Calu3 (cell line): ENCODE data around the gene DHX34. TPM values are rescaled to one million over a fixed set of nuclear protein-coding genes. Genes with fewer than 3 reads are reported as not detected.
"Not testable (repeated sequence)": the region's sequence is repeated elsewhere in the genome, so short reads cannot be mapped to it uniquely, and the experiment has no call there.

Experiments used
- BruUV-seq: library from RNA; stranded (reverse); fragments of 400-500 nt; replicated peaks from 2 replicates; lab custom pipeline; 2021; lab: Mats Ljungman, UMichigan
- CTCF ChIA-PET: fragments of 300-600 bp; sonication (Branson Sonifier 250); formaldehyde crosslinking; loops from one replicate; lab custom pipeline; 2022; ENCODE audit warnings: antibody characterized with exemption; lab: Charles Lee
- DNase-seq: peaks from one replicate; pipeline ENCODE4 v3.0.0; 2022
- H3K27ac Mint-ChIP-seq: one replicate; pipeline ENCODE4 v1.8.0; 2022; ENCODE audit warnings: mixed read lengths; ENCODE audit not compliant: unreplicated experiment
- H3K27me3 Mint-ChIP-seq: one replicate; pipeline ENCODE4 v1.8.0; 2022; ENCODE audit warnings: mixed read lengths; ENCODE audit not compliant: unreplicated experiment
- H3K36me3 Mint-ChIP-seq: one replicate; pipeline ENCODE4 v1.8.0; 2022; ENCODE audit warnings: mild to moderate bottlenecking, moderate library complexity, mixed read lengths; ENCODE audit not compliant: insufficient read depth, unreplicated experiment
- H3K4me1 Mint-ChIP-seq: one replicate; pipeline ENCODE4 v1.8.0; 2022; ENCODE audit warnings: mild to moderate bottlenecking, low read depth, mixed read lengths; ENCODE audit not compliant: unreplicated experiment
- H3K4me3 Mint-ChIP-seq: one replicate; pipeline ENCODE4 v1.8.0; 2022; ENCODE audit warnings: mild to moderate bottlenecking, low read depth, moderate library complexity, mixed read lengths; ENCODE audit not compliant: unreplicated experiment
- H3K9me3 Mint-ChIP-seq: one replicate; pipeline ENCODE4 v1.8.0; 2022; ENCODE audit warnings: low read depth, mixed read lengths; ENCODE audit not compliant: unreplicated experiment
- intact Hi-C: fragments of 100-400 bp; cut with micrococcal nuclease; formaldehyde crosslinking; loops from one replicate; pipeline ENCODE4 v1.10.0; 2022; ENCODE audit not compliant: unreplicated experiment
- total RNA-seq: library from RNA; stranded (reverse); gene quantifications from 2 replicates; pipeline ENCODE4 v1.2.3, GENCODE V29; 2022
- TF ChIP-seq, protein P1 (sequence below): fragments of 200-600 bp; IDR thresholded peaks from one replicate; pipeline ENCODE4 v1.8.0; 2022; ENCODE audit warnings: antibody characterized with exemption; ENCODE audit not compliant: unreplicated experiment

DHX34 gene
- total RNA-seq, 1 experiment from 2014 or later: 51.6 TPM

DNA sequence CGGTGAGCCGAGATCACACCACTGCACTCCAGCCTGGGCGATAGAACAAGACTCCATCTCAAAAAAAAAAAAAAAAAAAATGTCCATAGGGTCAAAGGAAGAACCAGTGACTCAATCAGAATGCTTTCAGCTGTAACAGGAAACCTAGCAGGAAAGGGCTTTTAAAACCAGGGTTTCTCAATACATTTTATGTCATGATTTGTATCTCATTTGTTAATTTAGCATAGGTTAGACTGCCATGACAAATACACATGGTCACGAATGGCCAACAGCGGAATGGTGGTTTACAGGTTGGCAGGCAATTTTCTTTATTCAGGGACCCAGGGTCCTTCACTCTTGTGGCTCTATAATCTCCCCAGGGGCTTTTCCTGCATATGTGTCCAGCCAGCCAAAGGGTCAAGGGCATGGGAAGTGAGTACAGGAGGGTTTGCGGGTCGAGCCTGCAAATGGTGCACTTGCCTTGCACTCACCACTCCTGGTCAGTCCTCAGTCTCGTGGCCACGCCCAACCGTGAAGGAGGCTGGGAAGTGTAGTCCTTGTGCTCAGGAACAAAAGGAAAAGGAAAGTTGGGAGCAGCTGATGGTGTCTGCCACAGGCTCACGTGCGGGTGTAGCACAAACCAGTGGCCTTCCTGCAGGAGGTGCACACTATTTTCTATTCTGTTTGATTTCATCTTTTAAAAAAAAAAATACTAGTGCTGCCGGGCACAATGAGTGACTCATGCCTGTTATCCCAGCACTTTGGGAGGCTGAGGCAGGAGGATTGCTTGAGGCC is 14.8 kb downstream of the DHX34 start:
- Mint-ChIP-seq H3K4me1 (no peaks in the 10 kb centered on the region), H3K27ac (no peak overlapping the region), H3K27me3 (no peaks in the 10 kb centered on the region), H3K4me3 (no peak overlapping the region), H3K36me3 (peaks cover 74% of the 10 kb centered on the region), H3K9me3 (no peaks in the 10 kb centered on the region)
- TF ChIP-seq, protein P1, sequence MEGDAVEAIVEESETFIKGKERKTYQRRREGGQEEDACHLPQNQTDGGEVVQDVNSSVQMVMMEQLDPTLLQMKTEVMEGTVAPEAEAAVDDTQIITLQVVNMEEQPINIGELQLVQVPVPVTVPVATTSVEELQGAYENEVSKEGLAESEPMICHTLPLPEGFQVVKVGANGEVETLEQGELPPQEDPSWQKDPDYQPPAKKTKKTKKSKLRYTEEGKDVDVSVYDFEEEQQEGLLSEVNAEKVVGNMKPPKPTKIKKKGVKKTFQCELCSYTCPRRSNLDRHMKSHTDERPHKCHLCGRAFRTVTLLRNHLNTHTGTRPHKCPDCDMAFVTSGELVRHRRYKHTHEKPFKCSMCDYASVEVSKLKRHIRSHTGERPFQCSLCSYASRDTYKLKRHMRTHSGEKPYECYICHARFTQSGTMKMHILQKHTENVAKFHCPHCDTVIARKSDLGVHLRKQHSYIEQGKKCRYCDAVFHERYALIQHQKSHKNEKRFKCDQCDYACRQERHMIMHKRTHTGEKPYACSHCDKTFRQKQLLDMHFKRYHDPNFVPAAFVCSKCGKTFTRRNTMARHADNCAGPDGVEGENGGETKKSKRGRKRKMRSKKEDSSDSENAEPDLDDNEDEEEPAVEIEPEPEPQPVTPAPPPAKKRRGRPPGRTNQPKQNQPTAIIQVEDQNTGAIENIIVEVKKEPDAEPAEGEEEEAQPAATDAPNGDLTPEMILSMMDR: no peak
- intact Hi-C loops: no loop called here
- BruUV-seq: no TSS peak
- CTCF ChIA-PET: no interaction called here
- DNase-seq: no peak

DNA sequence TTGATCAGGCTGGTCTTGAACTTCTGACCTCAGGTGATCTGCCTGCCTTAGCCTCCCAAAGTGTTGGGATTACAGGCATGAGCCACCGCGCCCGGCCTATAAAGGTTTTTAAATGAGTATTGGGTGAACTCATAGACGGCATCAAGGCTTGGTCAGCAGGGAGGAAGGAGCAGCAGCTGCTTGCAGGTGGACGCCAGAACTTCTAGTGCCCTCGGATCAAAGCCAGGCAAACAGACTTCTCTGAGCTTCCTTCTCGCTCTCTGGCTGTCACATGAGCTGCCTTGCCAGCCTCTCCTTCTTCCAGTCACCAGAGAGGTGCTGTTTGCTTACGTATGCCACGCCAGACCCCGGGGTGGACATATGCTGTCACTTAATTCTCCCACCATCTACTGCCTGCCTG is 16.3 kb downstream of the DHX34 start:
- H3K36me3 Mint-ChIP-seq: peaks cover 73% of the 10 kb centered on the region
- H3K9me3 Mint-ChIP-seq, intact Hi-C loops, BruUV-seq, H3K4me3 Mint-ChIP-seq, H3K27ac Mint-ChIP-seq, CTCF ChIA-PET, H3K4me1 Mint-ChIP-seq, H3K27me3 Mint-ChIP-seq, DNase-seq: not testable (repeated sequence)

DNA sequence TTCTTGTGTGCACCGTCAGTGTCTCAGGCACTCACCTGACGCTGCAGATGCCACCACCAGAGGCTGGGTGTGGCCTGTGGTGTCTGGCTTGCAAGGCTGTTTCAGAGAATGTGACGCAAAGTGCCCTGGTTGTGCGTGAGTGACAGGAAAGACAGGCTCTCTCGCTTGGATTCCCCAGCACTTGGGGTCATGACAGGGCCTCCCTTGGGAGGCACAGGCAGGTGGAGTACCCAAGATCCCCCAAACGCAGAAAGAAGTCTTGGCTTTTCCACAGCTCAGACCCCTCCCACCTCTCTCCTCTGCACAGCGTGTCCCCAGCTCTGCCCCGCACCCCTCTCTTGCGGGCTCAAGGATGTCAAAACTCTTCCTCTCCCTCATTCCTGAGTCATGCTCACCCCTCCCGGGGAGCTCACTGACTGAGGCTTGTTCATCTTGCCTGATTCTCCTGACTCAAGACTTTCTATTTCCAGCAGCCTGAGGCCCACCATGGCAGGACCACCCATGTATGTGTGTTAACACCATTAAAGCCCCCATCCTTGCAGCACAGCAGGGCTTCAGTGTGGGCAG is 21.0 kb downstream of the DHX34 start:
- peaks cover 66% of the 10 kb centered on the region for H3K36me3 Mint-ChIP-seq
- BruUV-seq: no TSS peak
- H3K4me3 Mint-ChIP-seq: no peak overlapping the region
- H3K27ac Mint-ChIP-seq: peak overlapping the region; percentile 16
- intact Hi-C loops: no loop called here
- CTCF ChIA-PET: no interaction called here
- no peaks in the 10 kb centered on the region for H3K4me1 Mint-ChIP-seq
- DNase-seq: no peak
- TF ChIP-seq, protein P1: no peak
- no peaks in the 10 kb centered on the region for H3K27me3 Mint-ChIP-seq
- no peaks in the 10 kb centered on the region for H3K9me3 Mint-ChIP-seq

DNA sequence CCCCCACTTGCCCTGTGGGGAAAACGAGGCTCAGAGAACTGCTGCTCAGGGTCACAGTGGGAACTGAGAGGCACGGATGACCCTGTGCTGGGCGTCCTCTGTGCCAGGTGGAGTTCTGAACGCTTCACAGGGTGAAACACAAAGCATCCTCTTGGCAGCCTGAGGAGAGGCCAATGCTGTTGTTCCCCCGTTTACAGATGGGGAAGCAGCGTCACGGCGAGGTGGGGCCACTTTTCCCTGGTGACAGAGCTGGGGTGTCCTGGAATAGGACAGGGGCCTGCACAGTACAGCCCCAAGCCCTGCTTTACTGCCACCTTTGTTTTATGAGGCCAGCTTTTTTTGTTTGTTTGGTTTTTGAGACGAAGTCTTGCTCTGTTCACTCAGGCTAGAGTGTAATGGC is 22.1 kb downstream of the DHX34 start:
- Mint-ChIP-seq H3K4me1 (no peaks in the 10 kb centered on the region), H3K36me3 (peaks cover 71% of the 10 kb centered on the region), H3K27me3 (no peaks in the 10 kb centered on the region), H3K9me3 (no peaks in the 10 kb centered on the region), H3K4me3 (no peak overlapping the region), H3K27ac (no peak overlapping the region)
- intact Hi-C loops: no loop called here
- CTCF ChIA-PET: no interaction called here
- DNase-seq: no peak
- no TSS peak for BruUV-seq
- TF ChIP-seq, protein P1: no peak

DNA sequence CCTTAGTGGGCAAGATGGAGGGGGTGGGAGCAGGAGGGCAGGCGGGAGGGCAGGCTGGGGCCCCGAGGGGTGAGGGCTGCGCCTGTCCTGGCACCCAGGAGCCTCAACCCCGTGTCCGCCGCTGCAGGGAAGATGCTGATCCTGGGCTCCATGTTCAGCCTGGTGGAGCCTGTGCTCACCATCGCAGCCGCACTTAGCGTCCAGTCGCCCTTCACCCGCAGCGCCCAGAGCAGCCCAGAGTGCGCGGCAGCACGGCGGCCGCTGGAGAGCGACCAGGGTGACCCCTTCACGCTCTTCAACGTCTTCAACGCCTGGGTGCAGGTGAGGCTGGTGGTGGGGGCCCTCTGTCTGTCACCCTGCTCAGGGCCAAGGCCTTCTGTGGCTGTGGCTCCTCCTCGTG is 23.5 kb downstream of the DHX34 start:
- CTCF ChIA-PET: no interaction called here
- no peak overlapping the region for H3K27ac Mint-ChIP-seq
- H3K9me3 Mint-ChIP-seq: no peaks in the 10 kb centered on the region
- intact Hi-C loops: no loop called here
- H3K27me3 Mint-ChIP-seq: no peaks in the 10 kb centered on the region
- DNase-seq: no peak
- no peaks in the 10 kb centered on the region for H3K4me1 Mint-ChIP-seq
- TF ChIP-seq, protein P1: no peak
- peaks cover 61% of the 10 kb centered on the region for H3K36me3 Mint-ChIP-seq
- no TSS peak for BruUV-seq
- H3K4me3 Mint-ChIP-seq: no peak overlapping the region
